ENCODE measurements around the gene C4orf50. TPM values are rescaled to one million over a fixed set of nuclear protein-coding genes. Genes with fewer than 3 reads are reported as not detected.

Gene C4orf50
- total RNA-seq, 5 donors from 2014 or later (not counting 1 experiment from before 2014, with no cell fraction given): 0.28 to 3.0 (median 0.54) TPM

DNA sequence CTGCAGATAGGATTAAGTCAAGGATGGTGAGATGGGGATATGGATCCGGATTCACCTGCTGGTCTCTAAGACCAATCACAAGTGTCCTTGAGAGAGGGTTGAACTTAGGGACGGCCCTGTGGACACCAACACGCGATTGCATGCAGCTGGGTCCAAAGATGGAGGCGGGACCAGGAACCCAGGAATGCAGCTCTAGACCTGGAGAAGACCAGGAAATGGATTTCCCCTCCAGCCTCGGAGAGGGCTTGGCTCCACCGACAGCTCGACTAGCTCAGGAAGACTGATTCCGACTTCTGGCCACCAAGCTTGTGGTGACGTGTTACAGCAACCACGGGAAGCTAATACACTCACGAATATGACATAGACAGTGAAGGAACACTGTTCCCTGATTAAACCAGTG, 4.7 kb downstream of the C4orf50 start:
- WGBS (ENCODE audit: insufficient coverage): 95% methylated on average over 12 of the region's 12 CpGs
- Mint-ChIP-seq H3K9me3 (no peaks in the 10 kb centered on the region), H3K36me3 (no peaks in the 10 kb centered on the region), H3K4me3 (no peak overlapping the region), H3K27ac (no peak overlapping the region), H3K27me3 (peaks cover 21 to 38% of the 10 kb centered on the region in 2 donors), H3K4me1 (peaks cover 0 to 7% (median 2%) of the 10 kb centered on the region in 3 donors)
- CTCF ChIA-PET: no interaction called here
- no peak overlapping the region for H3K27ac ChIP-seq (ENCODE audit: low read length)
- DNase-seq (no peak), ATAC-seq (replicated peaks in 1 of 4) (no peak)
- peaks cover 0 to 26% of the 10 kb centered on the region in 2 experiments for H3K27me3 ChIP-seq (replicated peaks in 1 of 2; ENCODE audit: control insufficient read depth in 2 of 2, extremely low read depth in 1 of 2, insufficient read depth in 2 of 2, low read length in 1 of 2)
- H3K36me3 ChIP-seq (ENCODE audit: control insufficient read depth in 2 of 2, extremely low read depth in 1 of 2, insufficient read depth in 1 of 2, low read length in 1 of 2): no peaks in the 10 kb centered on the region
- no peaks in the 10 kb centered on the region for H3K9me3 ChIP-seq
- no peaks in the 10 kb centered on the region for H3K4me1 ChIP-seq (ENCODE audit: control insufficient read depth in 1 of 2, extremely low read depth in 1 of 2, insufficient read depth in 2 of 2, low read length in 2 of 2)
- POLR2A ChIA-PET: no interaction called here
- H3K4me3 ChIP-seq (ENCODE audit: control insufficient read depth in 1 of 2, extremely low read depth in 1 of 2, low read length in 1 of 2): no peak overlapping the region

DNA sequence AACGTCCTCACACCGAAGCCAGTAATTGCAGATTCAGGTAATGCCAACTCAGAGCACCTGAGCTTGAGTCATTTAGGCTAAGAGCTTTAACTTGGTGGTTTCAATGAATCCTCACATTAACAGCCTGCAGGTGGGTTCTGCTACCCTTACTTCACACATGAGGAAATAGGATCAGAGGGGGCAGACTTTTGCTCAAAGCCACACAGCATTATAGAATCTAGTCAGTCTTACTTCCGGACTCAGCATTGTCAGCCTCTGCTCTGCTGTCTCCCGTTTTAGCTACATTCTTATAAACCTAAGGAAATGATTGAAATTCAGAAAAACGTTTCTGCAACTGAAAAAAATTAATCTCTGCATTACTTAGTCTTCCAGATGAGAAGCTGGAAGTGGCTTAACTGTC, 6.0 kb downstream of the C4orf50 start:
- POLR2A ChIA-PET: no interaction called here
- ATAC-seq (replicated peaks in 1 of 4): no peak
- 72% methylated on average over 3 of the region's 5 CpGs for WGBS (ENCODE audit: insufficient coverage)
- Histone ChIP-seq H3K36me3 (ENCODE audit: control insufficient read depth in 2 of 2, extremely low read depth in 1 of 2, insufficient read depth in 1 of 2, low read length in 1 of 2) (no peaks in the 10 kb centered on the region), H3K9me3 (no peaks in the 10 kb centered on the region), H3K4me1 (ENCODE audit: control insufficient read depth in 1 of 2, extremely low read depth in 1 of 2, insufficient read depth in 2 of 2, low read length in 2 of 2) (no peaks in the 10 kb centered on the region), H3K27me3 (replicated peaks in 1 of 2; ENCODE audit: control insufficient read depth in 2 of 2, extremely low read depth in 1 of 2, insufficient read depth in 2 of 2, low read length in 1 of 2) (peaks cover 0 to 27% of the 10 kb centered on the region in 2 experiments), H3K27ac (ENCODE audit: low read length) (no peak overlapping the region), H3K4me3 (ENCODE audit: control insufficient read depth in 1 of 2, extremely low read depth in 1 of 2, low read length in 1 of 2) (no peak overlapping the region)
- Mint-ChIP-seq H3K4me1 (peaks cover 0 to 7% (median 2%) of the 10 kb centered on the region in 3 donors), H3K27me3 (peaks cover 24 to 40% of the 10 kb centered on the region in 2 donors), H3K27ac (no peak overlapping the region), H3K9me3 (no peaks in the 10 kb centered on the region), H3K36me3 (no peaks in the 10 kb centered on the region), H3K4me3 (no peak overlapping the region)
- no peak for DNase-seq
- CTCF ChIA-PET: no interaction called here

DNA sequence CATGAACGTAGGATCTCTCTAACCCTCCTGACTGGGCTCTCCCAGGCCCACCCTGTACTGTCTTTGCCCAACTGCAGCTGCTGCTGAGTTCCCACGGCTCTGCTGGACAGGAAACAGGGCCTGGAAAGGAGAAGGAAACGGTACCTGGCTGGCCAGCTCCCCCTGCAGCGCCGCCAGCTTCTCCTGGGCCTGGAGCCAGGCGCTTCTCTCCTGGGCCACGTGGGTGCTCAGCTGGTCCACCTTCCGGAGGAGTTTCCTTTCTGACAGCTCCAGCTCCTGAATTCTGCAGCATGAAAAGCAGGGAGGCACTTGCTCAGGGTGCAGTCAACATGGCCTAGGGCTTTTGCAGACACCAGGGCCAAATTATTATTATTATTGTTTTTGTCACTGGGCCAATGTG, 6.5 kb downstream of the C4orf50 start:
- Mint-ChIP-seq H3K36me3 (no peaks in the 10 kb centered on the region), H3K9me3 (no peaks in the 10 kb centered on the region), H3K4me1 (peaks cover 0 to 7% (median 2%) of the 10 kb centered on the region in 3 donors), H3K4me3 (no peak overlapping the region), H3K27ac (no peak overlapping the region), H3K27me3 (peaks cover 26 to 43% of the 10 kb centered on the region in 2 donors)
- WGBS (ENCODE audit: insufficient coverage): 23% methylated on average over 7 of the region's 8 CpGs
- Histone ChIP-seq H3K4me3 (ENCODE audit: control insufficient read depth in 1 of 2, extremely low read depth in 1 of 2, low read length in 1 of 2) (no peak overlapping the region), H3K27ac (ENCODE audit: low read length) (no peak overlapping the region), H3K27me3 (replicated peaks in 1 of 2; ENCODE audit: control insufficient read depth in 2 of 2, extremely low read depth in 1 of 2, insufficient read depth in 2 of 2, low read length in 1 of 2) (peaks cover 0 to 27% of the 10 kb centered on the region in 2 experiments), H3K4me1 (ENCODE audit: control insufficient read depth in 1 of 2, extremely low read depth in 1 of 2, insufficient read depth in 2 of 2, low read length in 2 of 2) (no peaks in the 10 kb centered on the region), H3K9me3 (no peaks in the 10 kb centered on the region), H3K36me3 (ENCODE audit: control insufficient read depth in 2 of 2, extremely low read depth in 1 of 2, insufficient read depth in 1 of 2, low read length in 1 of 2) (no peaks in the 10 kb centered on the region)
- ATAC-seq (replicated peaks in 1 of 4): no peak
- ChIA-PET POLR2A (no interaction called here), CTCF (no interaction called here)
- no peak for DNase-seq

DNA sequence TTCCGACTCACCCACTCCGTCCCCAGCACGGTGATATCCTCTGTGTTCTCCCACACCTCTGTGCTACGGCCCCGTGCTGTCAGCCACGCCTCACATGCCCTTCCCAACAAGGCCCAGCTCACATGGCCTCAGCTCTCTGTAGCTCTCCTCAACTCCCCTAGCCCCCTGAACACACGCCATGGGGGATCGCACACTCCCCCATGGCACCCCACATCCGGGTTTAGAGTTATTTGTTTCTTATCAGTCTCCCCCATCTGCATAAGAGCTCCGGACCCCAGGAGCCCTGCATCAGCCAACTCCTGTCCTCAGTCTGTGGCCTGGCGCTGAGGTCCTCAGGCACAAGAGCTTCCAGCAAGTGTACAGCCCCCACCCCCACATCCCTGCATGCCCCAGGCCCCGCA, 7.0 kb downstream of the C4orf50 start:
- no peak overlapping the region for H3K4me3 Mint-ChIP-seq
- H3K9me3 Mint-ChIP-seq: no peaks in the 10 kb centered on the region
- no peaks in the 10 kb centered on the region for H3K36me3 Mint-ChIP-seq
- Histone ChIP-seq H3K27me3 (replicated peaks in 1 of 2; ENCODE audit: control insufficient read depth in 2 of 2, extremely low read depth in 1 of 2, insufficient read depth in 2 of 2, low read length in 1 of 2) (peaks cover 0 to 27% of the 10 kb centered on the region in 2 experiments), H3K27ac (ENCODE audit: low read length) (no peak overlapping the region), H3K4me3 (ENCODE audit: control insufficient read depth in 1 of 2, extremely low read depth in 1 of 2, low read length in 1 of 2) (no peak overlapping the region), H3K4me1 (ENCODE audit: control insufficient read depth in 1 of 2, extremely low read depth in 1 of 2, insufficient read depth in 2 of 2, low read length in 2 of 2) (no peaks in the 10 kb centered on the region), H3K9me3 (no peaks in the 10 kb centered on the region), H3K36me3 (ENCODE audit: control insufficient read depth in 2 of 2, extremely low read depth in 1 of 2, insufficient read depth in 1 of 2, low read length in 1 of 2) (no peaks in the 10 kb centered on the region)
- peaks cover 26 to 46% of the 10 kb centered on the region in 2 donors for H3K27me3 Mint-ChIP-seq
- ChIA-PET CTCF (interaction anchor here in 1 of 2 donors (1.0 kb wide), 1 partner anchor 9 kb away, joined by 4 read pairs; no protein-coding TSS in a partner anchor), POLR2A (no interaction called here)
- peaks cover 0 to 7% (median 2%) of the 10 kb centered on the region in 3 donors for H3K4me1 Mint-ChIP-seq
- no peak overlapping the region for H3K27ac Mint-ChIP-seq
- no peak for DNase-seq
- ATAC-seq (replicated peaks in 1 of 4): no peak
- 27% methylated on average over 10 of the region's 12 CpGs for WGBS (ENCODE audit: insufficient coverage)

DNA sequence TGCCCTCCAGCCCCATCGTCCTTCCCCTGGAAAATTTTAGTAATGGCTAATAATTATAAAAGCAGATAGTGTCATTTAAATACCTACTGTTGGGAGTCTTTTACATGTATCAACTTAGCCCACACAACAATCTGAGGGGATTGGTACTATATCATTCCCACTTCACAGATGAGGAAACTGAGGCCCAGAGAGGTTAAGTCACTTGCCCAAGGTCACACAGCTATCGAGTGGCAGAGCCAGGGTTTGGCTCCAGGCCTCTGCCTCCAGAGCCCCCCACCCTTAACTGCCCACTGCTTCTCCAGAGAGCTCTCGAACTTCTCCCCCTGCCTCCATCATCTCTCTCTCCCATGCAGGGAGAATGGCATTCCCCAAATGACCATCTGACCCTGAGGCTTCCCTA, 7.4 kb downstream of the C4orf50 start:
- no peak for DNase-seq
- ChIA-PET CTCF (interaction anchor here in 1 of 2 donors (1.0 kb wide), 1 partner anchor 9 kb away, joined by 4 read pairs; no protein-coding TSS in a partner anchor), POLR2A (no interaction called here)
- H3K36me3 ChIP-seq (ENCODE audit: control insufficient read depth in 2 of 2, extremely low read depth in 1 of 2, insufficient read depth in 1 of 2, low read length in 1 of 2): no peaks in the 10 kb centered on the region
- Mint-ChIP-seq H3K27ac (no peak overlapping the region), H3K4me3 (no peak overlapping the region), H3K36me3 (no peaks in the 10 kb centered on the region), H3K4me1 (peaks cover 0 to 7% (median 2%) of the 10 kb centered on the region in 3 donors), H3K27me3 (peaks cover 26 to 46% of the 10 kb centered on the region in 2 donors), H3K9me3 (no peaks in the 10 kb centered on the region)
- no peak overlapping the region for H3K4me3 ChIP-seq (ENCODE audit: control insufficient read depth in 1 of 2, extremely low read depth in 1 of 2, low read length in 1 of 2)
- WGBS (ENCODE audit: insufficient coverage): 69% methylated on average over 2 of the region's 3 CpGs
- ATAC-seq (replicated peaks in 1 of 4): no peak
- H3K9me3 ChIP-seq: no peaks in the 10 kb centered on the region
- no peak overlapping the region for H3K27ac ChIP-seq (ENCODE audit: low read length)
- no peaks in the 10 kb centered on the region for H3K4me1 ChIP-seq (ENCODE audit: control insufficient read depth in 1 of 2, extremely low read depth in 1 of 2, insufficient read depth in 2 of 2, low read length in 2 of 2)
- H3K27me3 ChIP-seq (replicated peaks in 1 of 2; ENCODE audit: control insufficient read depth in 2 of 2, extremely low read depth in 1 of 2, insufficient read depth in 2 of 2, low read length in 1 of 2): peaks cover 0 to 27% of the 10 kb centered on the region in 2 experiments

DNA sequence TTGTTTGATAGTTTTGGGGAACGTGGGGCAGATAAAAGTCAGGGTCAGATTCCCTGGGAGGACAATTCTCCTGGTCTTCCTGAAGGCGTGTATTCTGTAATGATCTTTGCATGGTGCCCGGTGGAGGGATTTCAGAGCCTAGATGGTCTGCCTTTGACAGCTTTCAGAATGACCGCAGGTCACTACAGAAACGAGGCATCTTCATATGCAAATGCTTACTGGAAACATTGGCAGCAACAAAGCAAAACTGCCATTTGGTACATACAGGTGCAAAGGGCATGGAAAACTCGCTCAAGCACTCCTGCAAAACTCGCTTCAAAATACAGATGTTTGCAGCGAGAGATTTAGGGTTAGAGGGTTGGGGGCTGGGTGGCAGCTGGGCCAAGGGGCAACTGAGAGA, 8.8 kb downstream of the C4orf50 start:
- Histone ChIP-seq H3K4me1 (ENCODE audit: control insufficient read depth in 1 of 2, extremely low read depth in 1 of 2, insufficient read depth in 2 of 2, low read length in 2 of 2) (no peaks in the 10 kb centered on the region), H3K4me3 (ENCODE audit: control insufficient read depth in 1 of 2, extremely low read depth in 1 of 2, low read length in 1 of 2) (no peak overlapping the region), H3K9me3 (no peaks in the 10 kb centered on the region), H3K27ac (ENCODE audit: low read length) (no peak overlapping the region), H3K27me3 (replicated peaks in 1 of 2; ENCODE audit: control insufficient read depth in 2 of 2, extremely low read depth in 1 of 2, insufficient read depth in 2 of 2, low read length in 1 of 2) (peaks cover 0 to 19% of the 10 kb centered on the region in 2 experiments), H3K36me3 (ENCODE audit: control insufficient read depth in 2 of 2, extremely low read depth in 1 of 2, insufficient read depth in 1 of 2, low read length in 1 of 2) (no peaks in the 10 kb centered on the region)
- no peak for DNase-seq
- ChIA-PET POLR2A (no interaction called here), CTCF (no interaction called here)
- peaks cover 0 to 7% (median 2%) of the 10 kb centered on the region in 3 donors for H3K4me1 Mint-ChIP-seq
- no peak overlapping the region for H3K27ac Mint-ChIP-seq
- 68% methylated on average over 5 of the region's 8 CpGs for WGBS (ENCODE audit: insufficient coverage)
- no peaks in the 10 kb centered on the region for H3K36me3 Mint-ChIP-seq
- H3K9me3 Mint-ChIP-seq: no peaks in the 10 kb centered on the region
- no peak overlapping the region for H3K4me3 Mint-ChIP-seq
- peaks cover 26 to 43% of the 10 kb centered on the region in 2 donors for H3K27me3 Mint-ChIP-seq
- no peak for ATAC-seq (replicated peaks in 1 of 4)

Measured in T-cell (primary cell).